NCI-H2171 (cell line): ENCODE data around the gene ALKBH6.
"Not testable (repeated sequence)": the region's sequence is repeated elsewhere in the genome, so short reads cannot be mapped to it uniquely, and the experiment has no call there.

Experiments
- DNase-seq: peaks from one replicate; lab custom pipeline; 2025; lab: John Stamatoyannopoulos, UW

Gene ALKBH6

DNA sequence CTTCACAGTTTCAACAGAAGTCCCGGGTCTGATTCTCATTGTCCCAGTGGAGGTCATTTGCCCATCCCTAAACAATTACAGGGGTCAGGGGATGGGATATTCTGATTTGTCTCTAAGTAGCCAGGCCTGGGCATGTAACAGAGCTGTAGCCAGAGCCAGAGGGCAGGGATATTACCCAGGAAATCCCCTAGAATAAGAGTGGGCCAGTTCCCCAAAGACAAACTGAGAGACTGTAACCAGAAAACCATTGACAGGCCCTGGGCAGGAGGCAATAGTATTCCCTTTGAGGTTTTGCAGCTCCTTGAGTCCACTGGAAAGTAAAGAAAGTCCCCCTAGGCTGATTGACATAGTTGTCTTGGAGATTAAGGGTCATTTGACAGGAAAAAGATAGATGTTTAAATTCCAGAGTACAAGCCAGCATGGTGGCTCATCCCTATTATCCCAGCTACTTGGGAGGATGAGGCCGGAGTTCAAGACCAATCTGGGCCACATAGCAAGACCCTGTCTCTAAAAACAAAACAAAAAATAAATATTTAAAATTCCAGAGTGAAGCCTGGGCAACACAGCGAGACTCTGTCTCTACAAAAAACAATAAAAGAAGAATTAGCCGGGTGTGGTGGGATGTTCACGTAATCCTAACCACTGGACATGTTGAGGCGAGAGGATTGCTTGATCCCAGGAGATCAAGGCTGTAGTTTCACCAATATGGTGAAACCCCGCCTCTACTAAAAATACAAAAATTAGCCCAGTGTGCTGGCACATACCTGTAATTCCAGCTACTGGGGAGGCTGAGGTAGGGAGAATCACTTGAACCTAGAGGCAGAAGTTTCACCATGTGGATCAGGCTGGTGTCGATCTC, 20.9 kb downstream of the ALKBH6 start:
- no peak for DNase-seq

DNA sequence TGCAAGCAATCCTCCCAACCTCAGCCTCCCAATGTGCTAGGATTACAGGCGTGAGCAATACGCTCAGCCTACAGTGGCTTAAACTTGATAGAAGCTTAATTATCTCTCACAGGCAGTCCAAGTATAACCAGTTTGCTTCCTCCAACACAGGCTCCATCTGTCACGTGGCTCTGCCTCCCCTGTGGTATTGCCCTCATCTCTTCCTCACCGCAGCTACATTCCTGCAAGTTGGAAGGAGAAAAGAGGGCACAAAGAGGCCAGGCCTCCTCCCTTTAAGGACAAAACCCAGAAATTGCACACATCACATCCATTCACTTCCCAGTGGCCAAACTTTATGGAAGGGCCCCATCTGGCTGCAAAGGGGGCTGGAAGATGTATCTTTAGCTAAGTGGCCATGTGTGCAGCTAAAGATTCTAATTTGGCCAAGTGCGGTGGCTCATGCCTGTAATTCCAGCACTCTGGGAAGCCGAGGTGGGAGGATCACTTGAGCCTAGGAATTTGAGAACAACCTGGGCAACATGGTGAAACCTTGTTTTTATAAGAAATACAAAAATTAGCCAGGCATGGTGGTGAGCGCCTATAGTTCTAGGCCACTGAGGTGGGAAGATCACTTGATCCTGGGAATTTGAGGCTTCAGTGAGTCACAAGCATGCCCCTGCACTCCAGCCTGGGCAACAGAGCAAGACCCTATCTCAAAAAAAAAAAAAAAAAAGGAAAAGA, 22.1 kb downstream of the ALKBH6 start:
- DNase-seq = no peak

DNA sequence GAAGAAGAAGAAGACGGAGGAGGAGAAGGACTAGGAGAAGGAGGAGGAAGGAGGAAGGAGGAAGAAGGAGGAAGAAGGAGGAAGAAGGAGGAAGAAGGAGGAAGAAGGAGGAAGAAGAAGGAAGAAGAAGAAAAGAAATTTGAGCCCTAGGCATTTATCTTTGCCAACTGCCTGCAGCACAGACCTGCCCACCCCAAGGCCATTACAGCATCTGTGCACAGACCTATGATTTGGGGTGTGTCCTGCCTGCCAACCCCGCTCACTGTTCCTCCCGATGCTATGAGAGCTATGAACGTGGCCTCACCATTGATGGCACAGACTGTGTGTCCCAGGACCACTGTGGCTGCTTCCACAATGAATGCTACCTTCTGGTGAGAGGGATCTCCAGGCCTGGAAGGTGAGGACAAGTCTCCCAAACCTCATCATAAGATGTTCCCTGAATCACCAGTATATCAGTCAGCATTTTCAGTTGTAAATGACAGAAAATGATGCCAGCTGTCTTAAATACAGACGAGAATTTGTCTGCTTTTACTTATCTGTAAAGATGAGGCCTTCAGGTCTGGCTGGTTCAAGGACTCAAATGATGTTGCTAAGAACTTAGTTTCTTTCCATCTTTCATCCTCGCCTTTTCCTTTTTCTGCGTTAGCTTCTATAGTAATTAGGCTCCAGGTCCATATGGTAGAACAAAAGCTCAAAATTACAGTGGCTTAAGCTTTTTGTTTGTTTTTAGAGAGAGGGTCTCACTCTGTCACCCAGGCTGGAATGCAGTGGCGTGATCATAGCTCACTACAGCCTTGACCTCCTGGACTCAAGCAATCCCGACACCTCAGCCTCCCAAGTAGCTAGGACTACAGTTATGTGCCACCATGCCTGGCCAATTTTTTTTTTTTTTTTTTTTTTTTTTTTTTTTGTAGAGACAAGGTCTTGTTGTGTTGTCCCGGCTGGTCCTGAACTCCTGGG, 23.0 kb downstream of the ALKBH6 start:
- no peak for DNase-seq

DNA sequence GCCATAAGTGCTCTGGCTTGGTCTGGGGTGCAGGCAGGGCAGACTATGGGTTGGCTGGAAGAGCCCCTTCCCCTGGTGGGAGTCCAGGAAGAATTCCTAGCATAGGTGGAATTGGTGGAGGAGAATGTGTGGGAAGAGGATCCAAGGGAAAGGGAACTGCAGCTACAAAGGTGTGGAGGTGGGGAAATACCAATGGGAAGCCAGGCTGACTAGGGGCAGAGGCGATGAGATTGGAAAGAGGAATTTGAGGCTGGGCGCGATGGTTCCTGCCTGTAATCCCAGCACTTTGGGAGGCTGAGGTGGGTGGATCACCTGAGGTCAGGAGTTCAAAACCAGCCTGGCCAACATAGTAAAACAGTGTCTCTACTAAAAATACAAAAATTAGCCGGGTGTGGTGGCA, 23.9 kb downstream of the ALKBH6 start:
- DNase-seq = no peak

DNA sequence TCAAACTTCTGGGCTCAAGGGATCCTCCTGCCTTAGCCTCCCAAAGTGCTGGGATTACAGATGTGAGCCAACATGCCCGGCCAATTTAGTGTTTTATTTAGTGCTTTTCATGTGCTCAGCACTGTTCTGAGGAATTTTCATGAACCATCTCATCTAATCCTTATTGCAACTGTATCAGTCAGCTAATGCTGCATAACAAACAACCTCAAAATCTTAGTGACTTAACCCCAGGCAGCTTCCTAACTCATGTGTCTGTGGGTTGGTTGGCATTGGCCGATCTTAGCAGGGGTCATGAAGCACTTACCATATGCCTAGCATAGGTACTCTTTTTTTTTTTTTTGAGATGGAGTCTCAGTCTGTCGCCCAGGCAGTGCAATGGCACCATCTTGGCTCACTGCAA, 25.2 kb downstream of the ALKBH6 start:
- no peak for DNase-seq

DNA sequence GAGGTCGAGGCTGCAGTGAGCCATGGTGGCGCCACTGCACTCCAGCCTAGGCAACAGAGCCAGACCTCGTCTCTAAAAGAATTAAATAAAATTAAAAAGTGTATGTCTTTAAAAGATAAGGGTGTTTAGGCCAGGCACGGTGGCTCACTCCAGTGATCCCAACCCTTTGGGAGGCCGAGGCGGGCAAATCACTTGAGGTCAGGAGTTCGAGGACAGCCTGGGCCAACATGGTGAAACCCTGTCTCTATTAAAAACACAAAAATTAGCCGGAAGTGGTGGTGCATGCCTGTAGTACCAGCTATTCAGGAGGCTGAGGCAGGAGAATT, 26.5 kb downstream of the ALKBH6 start:
- DNase-seq = no peak

DNA sequence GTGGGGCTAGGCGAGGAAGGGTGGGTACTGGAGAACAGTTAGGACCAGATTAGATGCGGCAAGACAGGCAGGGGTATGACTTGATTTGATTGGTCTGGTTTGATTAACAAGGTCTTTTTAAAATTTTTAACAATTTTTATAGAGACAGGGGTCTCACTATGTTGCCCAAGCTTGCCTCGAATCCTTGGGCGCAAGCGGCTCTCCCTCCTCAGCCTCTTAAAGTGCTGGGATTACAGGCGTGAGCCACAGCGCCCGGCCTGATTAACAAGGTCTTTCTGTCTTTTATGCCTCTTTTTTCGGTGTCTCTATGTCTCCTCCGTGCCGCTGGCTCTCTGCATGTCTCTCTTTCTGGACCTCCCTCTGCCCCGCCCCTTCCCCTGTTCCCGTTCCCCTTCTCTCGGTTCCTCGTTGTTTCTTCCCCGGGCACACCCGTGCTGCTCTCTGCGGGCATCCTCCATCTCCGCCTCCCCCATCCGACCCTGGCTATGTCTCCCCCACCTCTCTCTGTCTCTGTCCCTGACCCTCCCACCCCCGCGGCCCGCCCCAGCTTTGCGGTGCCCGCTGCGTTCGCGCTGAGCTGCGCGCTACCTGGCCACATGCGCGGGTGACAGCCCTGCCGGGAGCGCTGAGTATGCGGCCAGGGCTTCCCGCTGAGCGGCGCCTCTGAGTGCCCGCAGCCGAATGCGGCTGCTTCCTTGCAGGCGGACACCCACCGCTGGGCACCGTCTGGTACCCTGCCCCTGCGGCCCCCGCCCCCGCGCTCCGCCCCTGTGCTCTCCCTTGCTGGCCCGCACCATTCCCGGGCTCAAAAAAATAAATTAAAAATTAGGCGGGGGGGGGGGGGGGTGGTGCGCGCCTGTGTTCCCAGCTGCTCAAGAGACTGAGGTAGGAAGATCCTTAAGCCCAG, 27.1 kb downstream of the ALKBH6 start:
- DNase-seq = peak; percentile 46

DNA sequence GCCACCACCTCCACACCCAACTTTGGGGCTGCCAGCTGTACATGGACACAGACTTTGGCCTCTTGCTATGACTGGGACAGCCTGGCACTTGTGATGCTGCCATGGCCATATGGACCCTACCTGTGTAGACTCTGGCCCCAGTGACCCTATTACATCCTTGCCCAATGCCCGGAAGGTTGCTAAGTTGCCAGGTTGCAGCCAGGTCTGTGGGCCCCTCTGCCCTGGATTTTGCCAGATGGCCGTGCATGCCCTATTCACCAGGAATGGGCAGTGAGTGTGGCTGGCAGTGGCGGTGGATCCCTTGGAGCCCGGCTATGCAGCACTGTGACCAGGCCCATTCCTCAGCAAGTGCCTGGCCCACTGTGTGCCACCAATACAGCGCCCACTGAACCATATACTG, 27.9 kb downstream of the ALKBH6 start:
- no peak for DNase-seq

DNA sequence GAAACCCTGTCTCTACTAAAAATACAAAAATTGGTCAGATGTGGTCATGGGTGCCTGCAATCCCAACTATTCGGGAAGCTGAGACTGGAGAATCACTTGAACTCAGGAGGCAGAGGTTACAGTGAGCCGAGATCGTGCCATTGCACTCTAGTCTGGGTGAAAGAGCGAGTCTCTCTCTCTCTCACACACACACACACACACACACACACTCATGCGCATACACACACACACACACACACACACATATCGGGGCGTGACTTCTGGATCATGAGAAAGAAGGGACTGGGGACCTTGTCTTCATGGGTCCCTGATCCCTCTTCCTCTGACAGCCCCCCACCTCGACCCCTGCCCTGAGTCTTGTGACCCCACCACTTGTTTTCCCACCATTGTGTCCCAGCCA, 30.8 kb downstream of the ALKBH6 start:
- DNase-seq = no peak

DNA sequence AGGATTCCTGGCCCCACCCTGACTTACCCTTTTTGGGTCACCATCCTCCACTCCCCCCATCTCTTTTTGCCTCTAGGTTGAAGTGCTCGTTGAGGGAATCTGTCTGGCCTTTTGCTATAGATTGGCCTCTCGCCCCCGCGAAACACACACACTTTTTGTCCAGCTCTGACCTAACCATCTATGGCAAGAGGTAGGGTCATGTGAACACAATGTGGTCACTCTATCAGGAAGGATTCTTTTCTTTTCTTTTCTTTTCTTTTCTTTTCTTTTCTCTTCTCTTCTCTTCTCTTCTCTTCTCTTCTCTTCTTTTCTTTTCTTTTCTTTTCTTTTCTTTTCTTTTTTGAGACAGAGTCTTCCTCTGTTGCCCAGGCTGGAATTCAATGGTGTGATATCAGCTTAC, 33.0 kb downstream of the ALKBH6 start:
- not testable (repeated sequence) for DNase-seq

DNA sequence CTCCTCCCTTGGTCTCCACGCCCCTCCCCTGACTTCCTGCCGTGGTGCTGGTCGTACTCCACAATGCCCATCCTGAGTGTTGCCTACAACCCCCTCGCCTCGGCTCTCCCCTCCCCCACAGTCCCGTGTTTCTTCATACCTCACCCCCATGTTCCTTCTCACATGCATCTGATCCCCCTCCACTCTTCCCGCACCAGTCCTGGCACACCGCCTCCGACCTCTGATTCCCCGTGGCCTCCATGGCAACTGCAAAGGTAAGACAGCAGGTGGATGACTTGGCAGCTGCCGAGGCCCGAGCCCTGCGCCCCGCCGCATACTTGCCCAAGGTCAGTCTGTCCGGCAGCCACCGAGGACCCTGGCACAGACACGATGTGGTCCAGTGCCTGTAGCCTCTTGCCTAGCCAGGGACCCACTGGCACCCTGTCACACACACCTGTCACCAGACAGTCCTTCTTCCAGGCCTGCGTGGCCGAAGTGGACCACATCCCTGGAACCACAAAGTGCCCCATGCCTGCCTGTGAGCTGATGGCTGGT, 35.1 kb downstream of the ALKBH6 start:
- no peak for DNase-seq

DNA sequence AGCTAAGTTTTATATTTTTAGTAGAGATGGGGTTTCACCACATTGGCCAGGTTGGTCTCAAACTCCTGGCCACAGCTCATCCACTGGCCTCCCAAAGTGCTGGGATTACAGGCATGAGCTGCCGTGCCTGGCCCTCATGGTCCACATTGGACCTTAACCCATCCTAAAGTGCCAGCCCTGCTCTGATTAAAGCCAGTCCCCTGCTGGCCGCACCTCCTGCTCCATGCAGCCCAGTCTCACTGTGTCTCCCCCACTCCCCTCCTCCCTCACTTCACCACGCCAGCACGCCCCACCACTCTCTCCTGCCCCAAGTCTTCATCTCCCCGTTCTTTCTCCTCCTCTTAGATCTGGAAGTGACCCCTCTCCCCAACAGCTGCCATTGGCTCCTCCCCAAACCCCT, 35.7 kb downstream of the ALKBH6 start:
- no peak for DNase-seq

DNA sequence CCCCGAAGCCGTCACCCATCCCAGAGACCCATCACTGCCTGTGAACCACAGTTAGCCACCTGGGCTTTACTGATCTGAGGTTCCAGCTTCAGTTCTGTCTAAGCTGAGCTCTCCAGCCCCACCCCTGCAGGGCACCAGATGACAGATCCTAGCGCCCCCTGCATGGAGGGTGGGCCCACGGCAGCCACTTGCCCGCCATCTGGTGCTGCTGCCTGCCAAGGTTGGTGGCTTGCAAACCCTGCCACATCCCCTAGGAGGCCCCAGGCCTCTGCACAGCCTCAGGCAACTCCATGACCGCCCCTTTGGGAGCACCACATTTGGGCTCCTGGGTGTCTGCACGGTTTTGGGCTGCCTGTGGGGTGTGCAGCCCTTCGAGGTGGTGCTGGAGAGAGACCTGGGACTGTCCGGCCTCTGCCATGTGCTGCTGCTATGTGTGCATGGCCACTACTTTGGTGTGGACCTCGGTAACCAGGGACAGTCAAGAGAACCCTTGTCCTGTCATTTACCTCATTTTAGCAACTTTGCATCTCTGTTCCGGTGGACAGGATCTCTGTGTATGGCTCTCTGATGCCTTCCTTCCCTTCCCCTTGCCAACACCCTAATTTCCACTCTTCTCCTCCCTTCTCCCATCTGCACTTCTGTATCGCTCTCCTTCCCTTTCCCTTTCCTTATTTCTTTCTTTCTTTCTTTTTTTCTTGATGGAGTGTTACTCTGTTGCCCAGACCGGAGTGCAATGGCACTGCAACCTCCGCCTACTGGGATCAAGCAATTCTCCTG, 36.4 kb downstream of the ALKBH6 start:
- DNase-seq = peak; percentile 75

DNA sequence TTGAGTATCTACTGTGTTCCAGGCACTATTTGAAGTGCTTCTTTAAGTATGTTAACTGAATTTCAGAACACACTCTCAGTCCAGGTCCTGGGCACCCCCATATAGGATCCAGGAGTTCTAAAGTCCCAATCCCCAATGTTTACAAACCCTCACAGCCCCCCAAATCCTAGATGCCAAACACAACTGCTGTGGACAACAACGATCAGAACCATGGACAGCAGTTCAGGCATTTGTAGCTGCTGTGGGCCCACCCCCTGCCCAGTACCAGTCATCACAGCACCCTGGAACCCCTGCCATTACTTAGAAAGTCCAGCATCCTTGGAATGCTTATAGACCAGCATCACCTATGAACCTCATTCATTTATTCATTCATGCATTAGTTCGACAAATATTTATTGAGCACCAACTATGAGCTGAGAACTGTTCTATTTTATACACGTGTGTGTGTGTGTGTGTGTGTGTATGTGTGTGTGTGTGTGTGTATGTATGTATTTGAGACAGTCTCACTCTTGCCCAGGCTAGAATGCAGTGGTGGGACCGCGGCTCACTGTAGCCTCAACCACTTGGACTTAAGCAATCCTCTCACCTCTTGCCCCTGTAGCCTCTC, 38.3 kb downstream of the ALKBH6 start:
- no peak for DNase-seq

DNA sequence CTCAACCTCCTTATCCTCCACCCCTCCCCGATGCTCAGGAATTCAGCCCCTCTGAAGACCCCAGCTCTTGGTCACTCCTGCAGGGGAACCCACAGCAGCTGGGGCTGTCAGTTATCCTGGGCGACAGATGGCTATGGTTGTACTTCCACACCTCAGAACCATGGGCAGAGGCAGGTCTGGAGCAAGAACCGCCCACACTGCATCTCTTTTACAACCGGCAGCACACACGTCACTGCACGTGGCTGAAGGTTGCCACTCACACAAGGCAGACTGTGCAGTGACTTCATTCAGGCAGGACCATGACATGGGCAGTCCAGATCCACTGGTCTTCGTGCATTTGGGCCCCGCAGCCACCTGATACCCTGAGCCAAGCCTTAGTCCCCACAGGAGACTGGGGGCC, 40.5 kb downstream of the ALKBH6 start:
- DNase-seq = no peak

DNA sequence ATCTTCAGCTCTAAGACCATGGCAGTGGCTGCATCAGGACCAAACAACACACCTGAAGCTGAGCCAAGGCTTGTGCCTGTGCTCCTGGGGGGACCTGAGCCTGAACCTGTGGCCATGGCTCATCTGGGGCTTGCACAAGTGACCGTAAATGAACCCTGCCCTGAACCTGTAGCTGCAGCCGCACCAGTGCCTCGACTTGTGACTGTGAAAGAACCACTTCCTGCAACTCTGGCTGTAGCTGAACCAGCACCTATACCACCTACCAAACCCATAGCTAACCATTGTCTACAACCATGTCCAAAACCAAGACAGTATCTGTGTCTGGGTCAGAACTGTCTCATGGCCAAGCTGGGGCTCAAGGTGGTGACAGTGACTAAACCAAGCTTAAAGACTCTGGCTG, 47.2 kb downstream of the ALKBH6 start:
- no peak for DNase-seq

DNA sequence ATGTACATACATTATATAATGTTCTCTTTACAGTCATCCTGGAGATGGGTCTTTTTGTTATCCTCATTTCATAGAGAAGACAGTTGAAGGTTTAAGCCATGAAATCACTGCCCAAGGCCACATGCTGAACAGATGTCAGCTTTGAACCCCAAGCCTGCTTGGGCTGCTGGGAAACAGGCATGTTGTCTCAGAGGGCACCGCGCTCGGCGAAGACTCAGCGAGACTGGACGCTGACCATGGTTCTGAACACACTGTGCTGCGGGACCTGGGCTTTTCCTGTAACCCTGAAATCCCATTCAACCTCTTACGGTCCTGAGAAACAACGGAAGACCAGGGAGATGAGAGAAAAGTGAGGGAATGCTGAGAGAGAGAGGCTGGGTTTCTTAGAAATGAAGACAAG, 50.5 kb downstream of the ALKBH6 start:
- DNase-seq = no peak

DNA sequence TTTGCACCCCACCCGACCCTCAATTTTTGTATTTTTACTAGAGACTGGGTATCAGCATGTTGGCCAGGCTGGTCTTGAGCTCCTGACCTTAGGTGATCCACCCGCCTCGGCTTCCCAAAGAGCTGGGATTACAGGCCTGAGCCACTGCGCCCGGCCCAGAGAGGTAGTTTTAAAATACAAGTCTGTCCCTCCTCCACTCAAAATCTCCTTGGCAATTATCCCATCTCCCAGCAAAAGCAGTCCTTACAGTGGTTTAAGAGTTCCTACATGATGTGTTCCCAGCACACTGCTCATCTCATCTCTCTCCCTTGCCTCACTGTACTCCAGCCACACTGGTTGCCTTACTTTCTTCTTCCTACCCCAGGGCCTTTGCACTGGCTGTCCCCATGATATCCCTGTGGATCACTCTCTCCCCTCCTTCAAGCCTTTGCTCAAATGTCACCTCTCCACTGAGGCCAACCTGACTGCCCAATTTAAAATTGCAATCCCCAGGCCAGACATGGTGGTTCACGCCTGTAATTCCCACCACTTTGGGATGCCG, 53.5 kb downstream of the ALKBH6 start:
- DNase-seq = no peak

DNA sequence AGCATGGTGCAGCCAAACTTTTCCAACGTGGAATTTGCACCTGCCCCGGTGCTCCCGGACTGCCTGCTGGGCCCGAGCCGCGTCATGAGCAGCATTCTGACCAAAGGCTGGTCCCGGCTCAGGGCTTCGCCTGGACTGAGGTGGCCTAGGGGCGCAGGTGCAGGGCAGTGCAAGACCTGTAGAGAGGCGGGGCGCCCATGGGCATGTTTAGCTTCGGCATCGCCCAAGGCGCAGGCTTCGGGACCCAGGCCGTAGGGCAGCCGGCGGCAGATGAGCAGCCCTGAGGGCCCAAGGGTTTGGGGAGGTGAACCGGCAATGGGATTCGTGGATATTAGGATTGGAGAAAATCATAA, 54.1 kb downstream of the ALKBH6 start:
- no peak for DNase-seq
